MM.1S (cell line): ENCODE data around the gene NR1I2.

Source experiments
- DNase-seq: peaks from one replicate; pipeline ENCODE4 v3.0.0-alpha.2; 2015
- H2AFZ ChIP-seq: fragments of 300-600 bp; sonication (generic); 2 replicates; pipeline ENCODE4 v1.6.0; 2016; ENCODE audit warnings: antibody characterized with exemption, low read length
- H3F3A ChIP-seq: fragments of 300-600 bp; sonication (generic); 2 replicates; pipeline ENCODE4 v1.6.1; 2016; ENCODE audit warnings: mild to moderate bottlenecking, antibody characterized with exemption, low read length, moderate library complexity, mixed read lengths; ENCODE audit not compliant: insufficient read depth
- H3K27ac ChIP-seq: fragments of 300-600 bp; sonication (generic); 2 replicates; pipeline ENCODE4 v1.5.1; 2016; ENCODE audit warnings: mild to moderate bottlenecking, low read length
- H3K27me3 ChIP-seq: fragments of 300-600 bp; sonication (generic); replicated peaks from 2 replicates; pipeline ENCODE4 v1.6.0; 2016; ENCODE audit warnings: low read length; ENCODE audit not compliant: insufficient read depth
- H3K36me3 ChIP-seq: fragments of 300-600 bp; sonication (generic); replicated peaks from 2 replicates; pipeline ENCODE4 v1.6.1; 2016; ENCODE audit warnings: mild to moderate bottlenecking, low read length, mixed read lengths; ENCODE audit not compliant: insufficient read depth
- H3K4me1 ChIP-seq: fragments of 300-600 bp; sonication (generic); 2 replicates; pipeline ENCODE4 v1.6.1; 2016; ENCODE audit warnings: low read length, mixed read lengths
- H3K4me2 ChIP-seq: fragments of 300-600 bp; sonication (generic); 2 replicates; pipeline ENCODE4 v1.6.0; 2016; ENCODE audit warnings: low read depth, low read length
- H3K4me3 ChIP-seq: fragments of 300-600 bp; sonication (generic); 2 replicates; pipeline ENCODE4 v1.5.1; 2016; ENCODE audit warnings: low read length, mixed read lengths
- H3K79me2 ChIP-seq: fragments of 300-600 bp; sonication (generic); 2 replicates; pipeline ENCODE4 v1.6.1; 2016; ENCODE audit warnings: mixed run types, low read length, mixed read lengths
- H3K9ac ChIP-seq: fragments of 300-600 bp; sonication (generic); 2 replicates; pipeline ENCODE4 v1.6.1; 2016; ENCODE audit warnings: low read length, mixed read lengths
- H3K9me2 ChIP-seq: fragments of 300-600 bp; sonication (generic); replicated peaks from 2 replicates; pipeline ENCODE4 v1.6.1; 2016; ENCODE audit warnings: mild to moderate bottlenecking, low read length, mixed read lengths; ENCODE audit not compliant: insufficient read depth
- H3K9me3 ChIP-seq: fragments of 300-600 bp; sonication (generic); replicated peaks from 2 replicates; pipeline ENCODE4 v1.6.1; 2016; ENCODE audit warnings: mild to moderate bottlenecking, low read length, mixed read lengths; ENCODE audit not compliant: insufficient read depth
- H4K20me1 ChIP-seq: fragments of 300-600 bp; sonication (generic); 2 replicates; pipeline ENCODE4 v1.6.1; 2016; ENCODE audit warnings: mild to moderate bottlenecking, low read length, moderate library complexity, mixed read lengths; ENCODE audit not compliant: insufficient read depth
- CTCF ChIP-seq: fragments of 300-600 bp; sonication (generic); IDR thresholded peaks from 2 replicates; pipeline ENCODE4 v1.5.1; 2016; ENCODE audit warnings: antibody characterized with exemption, low read length, mixed read lengths
- EZH2 ChIP-seq: fragments of 300-600 bp; sonication (generic); optimal IDR thresholded peaks from 2 replicates; pipeline ENCODE3; 2017; ENCODE audit warnings: low read depth, mild to moderate bottlenecking, antibody characterized with exemption, low read length, mixed read lengths
- EZH2phosphoT487 ChIP-seq: fragments of 300-600 bp; sonication (generic); IDR thresholded peaks from 2 replicates; pipeline ENCODE4 v1.6.1; 2018; ENCODE audit warnings: antibody characterized with exemption, low read length

The NR1I2 gene

DNA sequence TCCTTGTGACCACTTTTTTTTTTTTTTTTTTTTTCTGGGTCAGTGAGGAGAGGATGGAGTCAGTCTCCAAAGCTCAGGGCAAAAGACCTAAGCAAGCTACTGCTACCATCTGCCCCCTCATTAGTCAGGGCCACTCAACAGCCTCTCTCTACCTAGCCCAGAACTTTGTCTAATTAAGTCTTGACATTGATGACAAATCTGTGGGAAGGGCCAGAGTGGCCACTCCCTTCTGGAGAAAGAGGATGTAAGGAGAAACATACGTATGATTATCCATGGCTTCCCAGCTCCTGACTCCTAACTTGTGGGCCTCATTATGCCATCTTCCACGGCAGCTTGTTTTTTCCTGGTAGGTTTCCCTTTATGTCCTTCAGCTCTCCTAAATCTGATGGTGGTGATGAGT, 37.9 kb downstream of the NR1I2 start:
- Histone ChIP-seq H3K9me3 (no peaks in the 10 kb centered on the region), H2AFZ (no peak overlapping the region), H3K9ac (no peak overlapping the region), H3K4me1 (no peaks in the 10 kb centered on the region), H3K9me2 (no peaks in the 10 kb centered on the region), H3F3A (no peaks in the 10 kb centered on the region), H3K36me3 (no peaks in the 10 kb centered on the region), H3K4me2 (no peak overlapping the region), H4K20me1 (no peaks in the 10 kb centered on the region), H3K4me3 (no peak overlapping the region), H3K27me3 (no peaks in the 10 kb centered on the region), H3K27ac (no peak overlapping the region), H3K79me2 (no peaks in the 10 kb centered on the region)
- DNase-seq: no peak
- no peak for TF ChIP-seq EZH2phosphoT487
- TF ChIP-seq EZH2: no peak
- TF ChIP-seq CTCF: no peak

DNA sequence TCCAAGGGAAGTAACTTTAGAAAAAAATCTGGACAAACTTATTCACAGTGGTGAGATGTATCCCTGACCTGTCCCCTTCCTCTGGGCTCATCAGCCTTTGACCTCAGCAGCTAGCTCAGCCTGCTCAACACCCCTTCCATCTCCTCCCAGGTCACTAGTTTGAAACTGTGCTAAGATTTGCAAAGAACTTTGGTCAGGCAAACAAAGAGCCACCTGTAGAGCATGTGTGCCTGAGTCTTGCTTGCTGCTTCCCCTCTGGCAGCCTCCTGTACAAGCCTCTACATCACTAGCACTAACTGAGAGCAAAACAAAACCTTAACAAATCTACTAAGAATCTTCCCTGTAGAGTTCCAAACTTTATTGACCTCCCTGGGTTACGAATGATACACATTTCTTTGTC, 43.9 kb downstream of the NR1I2 start:
- Histone ChIP-seq H4K20me1 (no peaks in the 10 kb centered on the region), H3K27ac (no peak overlapping the region), H3F3A (no peaks in the 10 kb centered on the region), H3K4me2 (no peak overlapping the region), H2AFZ (no peak overlapping the region), H3K9me3 (no peaks in the 10 kb centered on the region), H3K4me1 (no peaks in the 10 kb centered on the region), H3K9me2 (no peaks in the 10 kb centered on the region), H3K79me2 (no peaks in the 10 kb centered on the region), H3K27me3 (no peaks in the 10 kb centered on the region), H3K4me3 (no peak overlapping the region), H3K36me3 (no peaks in the 10 kb centered on the region), H3K9ac (no peak overlapping the region)
- DNase-seq: no peak
- TF ChIP-seq EZH2phosphoT487: no peak
- TF ChIP-seq CTCF: no peak
- no peak for TF ChIP-seq EZH2

DNA sequence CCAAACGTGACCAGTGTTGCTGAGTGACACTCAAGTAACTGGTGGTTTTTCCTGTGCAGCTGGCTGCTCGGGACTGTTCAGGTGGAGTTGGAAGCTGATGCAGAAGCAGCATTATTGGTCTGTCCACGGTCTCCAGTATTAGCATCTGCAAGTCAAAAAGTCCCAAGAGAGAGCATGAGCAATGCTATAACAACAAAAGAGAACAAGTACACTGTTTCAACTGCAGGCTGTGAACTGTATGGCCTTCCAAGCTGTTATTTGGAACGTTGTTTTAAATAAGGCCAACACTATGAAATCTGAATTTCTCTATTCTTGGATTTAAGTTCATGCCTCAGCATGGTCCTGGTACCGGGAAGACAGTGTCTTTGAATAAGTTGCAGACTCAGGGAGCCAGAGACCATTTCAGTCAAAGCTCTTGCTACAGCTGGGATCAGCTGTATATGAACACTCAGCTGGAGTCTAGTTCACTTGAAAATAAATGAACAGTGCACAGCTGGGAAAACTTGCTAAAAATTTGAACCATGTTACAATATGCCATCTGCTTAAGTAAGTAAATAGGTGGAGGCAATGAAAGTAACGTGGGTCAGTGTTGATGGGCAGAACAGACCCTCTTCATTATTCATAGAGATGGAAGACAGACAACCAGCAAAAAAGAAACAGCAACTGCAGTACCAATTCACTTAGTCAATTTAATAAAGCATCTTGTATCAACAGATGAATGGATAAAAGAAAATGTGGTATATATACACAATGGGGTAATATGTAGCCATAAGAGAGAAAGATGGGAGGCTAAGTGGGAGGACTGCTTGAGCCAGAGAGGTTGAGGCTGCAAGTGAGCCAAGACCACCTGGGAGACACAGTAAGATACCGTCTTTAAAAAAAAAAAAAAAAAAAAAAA, 45.1 kb downstream of the NR1I2 start:
- H3K9ac ChIP-seq: no peak overlapping the region
- H3K4me3 ChIP-seq: no peak overlapping the region
- H3K4me1 ChIP-seq: no peaks in the 10 kb centered on the region
- no peak overlapping the region for H2AFZ ChIP-seq
- no peak for DNase-seq
- H3K4me2 ChIP-seq: no peak overlapping the region
- no peaks in the 10 kb centered on the region for H3K9me3 ChIP-seq
- H3F3A ChIP-seq: no peaks in the 10 kb centered on the region
- H3K36me3 ChIP-seq: no peaks in the 10 kb centered on the region
- no peaks in the 10 kb centered on the region for H4K20me1 ChIP-seq
- H3K9me2 ChIP-seq: no peaks in the 10 kb centered on the region
- H3K27me3 ChIP-seq: no peaks in the 10 kb centered on the region
- no peak for TF ChIP-seq EZH2phosphoT487
- no peak for TF ChIP-seq EZH2
- no peak for TF ChIP-seq CTCF
- no peaks in the 10 kb centered on the region for H3K79me2 ChIP-seq
- H3K27ac ChIP-seq: no peak overlapping the region
